ENCODE measurements around the gene POFUT2. TPM values are rescaled to one million over a fixed set of nuclear protein-coding genes. Genes with fewer than 3 reads are reported as not detected.

POFUT2 gene
- total RNA-seq, 4 donors from 2014 or later: 17.5 to 48.9 (median 19.8) TPM

DNA sequence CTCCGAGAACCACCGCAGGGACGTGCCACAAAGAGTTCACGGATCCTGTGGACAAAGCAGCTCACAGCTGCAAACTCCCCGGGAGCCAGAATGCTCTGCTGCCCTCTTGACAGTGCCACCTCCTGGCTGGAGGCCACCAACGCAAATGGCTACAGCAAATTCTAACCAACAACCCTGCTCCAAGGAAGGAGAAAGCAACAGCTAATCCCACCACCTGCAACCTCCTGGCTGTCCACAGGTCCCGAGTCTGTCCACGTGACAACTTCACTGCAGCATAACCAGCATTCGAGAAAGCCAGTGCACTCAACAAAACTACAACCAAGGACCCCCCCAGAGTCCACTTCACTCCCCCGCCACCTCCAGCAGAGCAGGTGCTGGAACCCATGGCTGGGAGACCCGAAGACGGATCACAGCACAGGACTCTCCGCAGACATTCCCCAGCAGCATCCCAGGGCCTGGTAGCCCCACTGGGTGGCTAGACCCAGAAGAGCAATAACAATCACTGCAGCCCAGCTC lies 17.3 kb downstream of the POFUT2 start:
- ATAC-seq (ENCODE audit: low FRiP score) (no peak), DNase-seq (ENCODE audit: low spot score) (no peak)
- TF ChIP-seq, protein P1, sequence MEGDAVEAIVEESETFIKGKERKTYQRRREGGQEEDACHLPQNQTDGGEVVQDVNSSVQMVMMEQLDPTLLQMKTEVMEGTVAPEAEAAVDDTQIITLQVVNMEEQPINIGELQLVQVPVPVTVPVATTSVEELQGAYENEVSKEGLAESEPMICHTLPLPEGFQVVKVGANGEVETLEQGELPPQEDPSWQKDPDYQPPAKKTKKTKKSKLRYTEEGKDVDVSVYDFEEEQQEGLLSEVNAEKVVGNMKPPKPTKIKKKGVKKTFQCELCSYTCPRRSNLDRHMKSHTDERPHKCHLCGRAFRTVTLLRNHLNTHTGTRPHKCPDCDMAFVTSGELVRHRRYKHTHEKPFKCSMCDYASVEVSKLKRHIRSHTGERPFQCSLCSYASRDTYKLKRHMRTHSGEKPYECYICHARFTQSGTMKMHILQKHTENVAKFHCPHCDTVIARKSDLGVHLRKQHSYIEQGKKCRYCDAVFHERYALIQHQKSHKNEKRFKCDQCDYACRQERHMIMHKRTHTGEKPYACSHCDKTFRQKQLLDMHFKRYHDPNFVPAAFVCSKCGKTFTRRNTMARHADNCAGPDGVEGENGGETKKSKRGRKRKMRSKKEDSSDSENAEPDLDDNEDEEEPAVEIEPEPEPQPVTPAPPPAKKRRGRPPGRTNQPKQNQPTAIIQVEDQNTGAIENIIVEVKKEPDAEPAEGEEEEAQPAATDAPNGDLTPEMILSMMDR (IDR thresholded peaks at IDR 0.05): no peak

DNA sequence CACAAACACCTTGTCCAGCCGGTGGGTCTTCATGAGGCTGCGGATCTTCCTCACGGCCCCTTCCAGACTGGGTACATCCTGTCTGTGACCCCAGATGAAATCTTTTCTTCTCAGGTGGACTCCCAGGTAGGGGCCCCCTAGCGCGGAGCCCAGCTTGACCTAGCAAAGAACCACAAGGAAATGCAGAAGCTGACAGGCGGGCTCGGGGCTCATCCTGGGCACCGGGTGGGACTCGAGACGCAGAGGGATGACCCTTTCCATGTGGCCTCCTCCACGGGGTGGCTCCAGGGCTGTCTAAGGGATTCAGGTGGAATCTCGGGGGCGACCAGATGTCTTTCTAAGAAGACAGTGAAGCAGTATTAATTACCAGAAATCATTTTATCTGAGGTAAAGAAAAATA lies 17.8 kb downstream of the POFUT2 start:
- ATAC-seq (ENCODE audit: low FRiP score): no peak
- no peak for DNase-seq (ENCODE audit: low spot score)
- TF ChIP-seq, protein P1 (IDR thresholded peaks at IDR 0.05): no peak

DNA sequence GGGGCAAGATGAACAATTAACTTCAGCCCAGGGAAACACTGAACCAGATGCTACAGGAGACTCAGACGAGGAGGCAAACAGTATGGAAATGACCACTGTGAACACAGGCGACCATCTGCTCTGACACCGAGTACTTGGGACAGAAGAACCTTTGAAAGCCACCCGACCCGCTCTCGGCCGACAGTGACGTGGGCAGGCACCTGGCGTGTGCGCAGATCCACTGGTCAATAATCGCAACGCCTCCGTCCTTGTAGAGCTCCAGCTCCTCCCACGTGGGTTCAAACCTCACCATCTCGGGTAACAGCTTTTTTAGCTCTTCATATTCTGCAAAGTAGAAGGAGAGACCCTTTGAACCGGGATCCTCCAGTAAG lies 20.3 kb downstream of the POFUT2 start:
- DNase-seq (ENCODE audit: low spot score) (no peak), ATAC-seq (ENCODE audit: low FRiP score) (no peak)
- TF ChIP-seq, protein P1 (IDR thresholded peaks at IDR 0.05): no peak

DNA sequence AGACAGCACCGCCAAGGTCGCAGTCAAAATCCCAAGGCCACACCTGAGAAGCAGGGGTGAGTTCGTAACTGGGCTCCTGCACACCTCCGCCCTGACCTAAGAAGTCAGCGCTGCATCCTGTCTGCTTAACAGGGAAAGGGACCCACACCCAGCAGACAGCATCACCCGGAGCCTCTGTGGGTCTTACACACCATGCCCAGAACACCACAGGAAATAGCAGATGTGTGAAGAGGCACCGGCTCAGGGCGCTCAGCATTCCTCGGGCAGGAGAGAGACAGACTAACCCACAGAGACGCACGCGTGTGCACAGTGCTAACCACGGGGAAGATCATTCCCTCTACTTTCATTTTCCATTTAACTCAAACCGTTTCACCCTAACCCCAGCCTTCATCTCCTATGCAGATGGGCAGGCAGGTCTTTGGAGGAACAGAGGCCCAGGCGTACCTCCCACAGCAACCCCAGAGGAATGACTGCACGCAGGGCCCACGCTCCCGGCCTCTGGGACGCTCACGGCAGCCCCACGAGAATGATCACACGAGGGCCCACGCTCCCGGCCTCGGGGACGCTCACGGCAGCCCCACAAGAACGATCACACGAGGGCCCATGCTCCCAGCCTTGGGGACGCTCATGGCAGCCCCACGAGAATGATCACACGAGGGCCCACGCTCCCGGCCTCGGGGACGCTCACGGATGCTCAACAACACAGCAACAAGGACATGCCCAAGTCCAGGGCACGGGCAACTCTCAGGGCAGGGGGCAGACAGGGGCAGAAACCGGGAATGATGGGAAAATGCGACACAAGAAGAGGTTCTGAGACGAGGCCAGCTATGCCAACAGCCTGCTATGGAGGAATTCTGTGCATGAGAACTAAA lies 20.9 kb downstream of the POFUT2 start:
- TF ChIP-seq, protein P1 (IDR thresholded peaks at IDR 0.05): no peak
- DNase-seq (ENCODE audit: low spot score): no peak
- ATAC-seq (ENCODE audit: low FRiP score): peak; percentile 13

DNA sequence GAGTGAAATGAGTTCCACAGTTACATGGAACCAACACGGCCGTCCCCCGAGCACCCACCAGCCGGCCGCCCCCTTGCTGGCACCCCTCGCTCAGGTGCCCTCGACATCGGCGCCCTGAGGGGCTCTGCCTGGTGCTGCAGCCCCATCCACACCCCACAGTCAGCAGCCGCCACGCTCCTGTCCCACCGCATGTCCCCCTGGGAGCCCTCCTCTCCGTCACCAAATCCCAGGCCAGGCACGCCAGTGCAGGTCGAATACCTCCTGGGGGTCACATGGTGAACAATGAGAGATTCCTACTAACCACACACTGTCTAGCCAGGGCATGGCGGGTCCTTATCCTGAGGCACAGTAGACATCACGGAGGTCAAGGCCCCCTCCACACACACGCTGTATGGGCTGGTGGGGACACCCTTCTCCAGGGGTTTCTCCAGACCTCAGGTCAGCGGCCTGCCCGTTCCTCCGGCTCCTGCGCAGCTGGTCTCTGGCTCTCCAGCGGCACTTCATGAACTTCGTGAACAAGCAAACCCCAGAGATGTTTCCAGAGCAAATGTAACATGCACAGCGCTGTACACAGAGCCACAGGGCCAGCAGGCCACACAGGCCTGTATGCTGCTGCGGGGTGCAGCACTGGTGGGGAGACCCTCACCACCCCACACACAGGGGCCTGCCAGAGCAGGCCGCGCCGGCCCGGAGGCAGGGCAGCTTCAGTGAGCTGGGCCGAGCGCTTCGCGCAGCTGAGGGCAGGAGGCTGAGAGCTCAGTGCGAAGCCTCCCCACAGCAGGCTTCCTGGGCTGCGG lies 21.8 kb downstream of the POFUT2 start:
- ATAC-seq (ENCODE audit: low FRiP score) (peak; percentile 16), DNase-seq (ENCODE audit: low spot score) (no peak)
- TF ChIP-seq, protein P1 (IDR thresholded peaks at IDR 0.05): no peak

DNA sequence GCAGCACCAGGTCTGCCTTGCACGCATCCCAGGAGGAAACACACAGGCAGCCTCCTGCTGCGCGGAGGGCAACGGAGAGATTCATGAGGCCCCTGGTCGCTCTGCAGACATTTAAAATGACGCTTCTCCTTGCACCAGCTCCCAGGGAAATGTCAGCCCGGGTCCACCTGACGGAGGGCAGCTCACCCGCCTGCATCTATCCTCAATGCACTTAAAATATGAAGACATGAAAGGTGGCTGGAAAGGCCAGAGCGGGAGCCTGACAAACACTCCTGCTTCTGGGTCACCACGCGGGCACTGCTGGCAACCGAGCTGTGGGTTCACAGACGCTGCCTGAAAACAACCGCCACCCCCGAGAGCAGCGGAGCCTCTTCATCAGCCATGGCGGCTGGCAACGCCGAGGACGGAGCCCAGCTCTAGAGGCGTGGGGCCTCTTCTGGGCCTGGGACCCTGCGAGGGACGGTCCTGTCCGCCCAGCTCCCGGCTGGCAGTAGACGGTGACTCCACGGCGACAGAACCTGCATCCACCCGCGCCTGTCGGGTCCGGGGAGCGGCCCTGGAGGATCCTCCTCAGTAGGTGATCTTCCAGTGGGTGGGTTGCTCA lies 22.7 kb downstream of the POFUT2 start:
- ATAC-seq (ENCODE audit: low FRiP score) (no peak), DNase-seq (ENCODE audit: low spot score) (no peak)
- TF ChIP-seq, protein P1 (IDR thresholded peaks at IDR 0.05): no peak
